Suprapubic skin (tissue), 4 donors: ENCODE results near the gene MRO. TPM values are rescaled to one million over a fixed set of nuclear protein-coding genes. Genes with fewer than 3 reads are reported as not detected.

ENCODE experiments used
- DNase-seq, 2 donors: peaks; one replicate each; pipeline ENCODE4 v3.0.0-alpha.2; 2019; ENCODE audit warnings: low spot score in 2 of 2
- H3K27ac ChIP-seq: fragments of 200-600 bp; sonication (generic); one replicate; pipeline ENCODE4 v1.5.1; 2019
- H3K27me3 ChIP-seq: fragments of 200-600 bp; sonication (generic); one replicate; pipeline ENCODE4 v1.5.1; 2019
- H3K36me3 ChIP-seq: fragments of 200-600 bp; sonication (generic); one replicate; pipeline ENCODE4 v1.5.1; 2019
- H3K4me1 ChIP-seq: fragments of 200-600 bp; sonication (generic); one replicate; pipeline ENCODE4 v1.5.1; 2019
- H3K4me3 ChIP-seq: fragments of 200-600 bp; sonication (generic); one replicate; pipeline ENCODE4 v1.5.1; 2019; ENCODE audit warnings: mild to moderate bottlenecking
- H3K9me3 ChIP-seq: fragments of 200-600 bp; sonication (generic); one replicate; pipeline ENCODE4 v1.5.1; 2019
- EP300 ChIP-seq: sonication (generic); formaldehyde crosslinking; IDR thresholded peaks from one replicate; pipeline ENCODE4 v1.6.1; 2017; ENCODE audit warnings: antibody characterized with exemption
- POLR2A ChIP-seq, 2 donors: fragments of 450-650 bp; IDR thresholded peaks; one replicate each; pipeline ENCODE4 v1.6.1; 2017; ENCODE audit warnings: antibody characterized with exemption in 2 of 2, mild to moderate bottlenecking in 2 of 2, moderate library complexity in 2 of 2
- POLR2AphosphoS5 ChIP-seq, 3 donors: sonication (generic); formaldehyde crosslinking; IDR thresholded peaks; one replicate each; pipeline ENCODE4 v1.6.1; 2017; ENCODE audit warnings: antibody characterized with exemption in 3 of 3
- WGBS: methylation state at CpG from one replicate; pipeline ENCODE4 v1.1.5; 2018; 5-methylcytosine and 5-hydroxymethylcytosine counted together
- total RNA-seq, 4 donors: library from RNA; depleted of rRNA; stranded (reverse); fragments of >200 nt; gene quantifications; one replicate each; pipeline ENCODE4 v1.1.0, GENCODE V29; 2016
- TF ChIP-seq, protein P1 (sequence below), 2 donors: fragments of 200-600 bp in 1 of 2; fragments of 450-650 bp in 1 of 2; sonication (generic) in 1 of 2; IDR thresholded peaks; one replicate each; pipeline ENCODE4 v1.5.1; 2016 to 2019; ENCODE audit warnings: antibody characterized with exemption in 2 of 2, mild to moderate bottlenecking in 1 of 2, moderate library complexity in 1 of 2

Gene MRO
- total RNA-seq, 4 donors from 2014 or later, result 0.26 to 0.59 TPM; not detected in 2

GRCh38 chr18:50826027-50826426, 6.2 kb upstream of the MRO start:
- no peak overlapping the region for H3K4me3 ChIP-seq
- peaks cover 1% of the 10 kb centered on the region for H3K4me1 ChIP-seq
- H3K27ac ChIP-seq, result no peak overlapping the region
- 81% methylated on average over 5 of the region's 5 CpGs for WGBS
- H3K27me3 ChIP-seq, result no peaks in the 10 kb centered on the region
- TF ChIP-seq, protein P1, sequence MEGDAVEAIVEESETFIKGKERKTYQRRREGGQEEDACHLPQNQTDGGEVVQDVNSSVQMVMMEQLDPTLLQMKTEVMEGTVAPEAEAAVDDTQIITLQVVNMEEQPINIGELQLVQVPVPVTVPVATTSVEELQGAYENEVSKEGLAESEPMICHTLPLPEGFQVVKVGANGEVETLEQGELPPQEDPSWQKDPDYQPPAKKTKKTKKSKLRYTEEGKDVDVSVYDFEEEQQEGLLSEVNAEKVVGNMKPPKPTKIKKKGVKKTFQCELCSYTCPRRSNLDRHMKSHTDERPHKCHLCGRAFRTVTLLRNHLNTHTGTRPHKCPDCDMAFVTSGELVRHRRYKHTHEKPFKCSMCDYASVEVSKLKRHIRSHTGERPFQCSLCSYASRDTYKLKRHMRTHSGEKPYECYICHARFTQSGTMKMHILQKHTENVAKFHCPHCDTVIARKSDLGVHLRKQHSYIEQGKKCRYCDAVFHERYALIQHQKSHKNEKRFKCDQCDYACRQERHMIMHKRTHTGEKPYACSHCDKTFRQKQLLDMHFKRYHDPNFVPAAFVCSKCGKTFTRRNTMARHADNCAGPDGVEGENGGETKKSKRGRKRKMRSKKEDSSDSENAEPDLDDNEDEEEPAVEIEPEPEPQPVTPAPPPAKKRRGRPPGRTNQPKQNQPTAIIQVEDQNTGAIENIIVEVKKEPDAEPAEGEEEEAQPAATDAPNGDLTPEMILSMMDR (IDR thresholded peaks at IDR 0.05), result no peak
- TF ChIP-seq POLR2A (IDR thresholded peaks at IDR 0.05), result no peak
- TF ChIP-seq POLR2AphosphoS5 (IDR thresholded peaks at IDR 0.05), result no peak
- TF ChIP-seq EP300, result no peak
- DNase-seq, result no peak
- no peaks in the 10 kb centered on the region for H3K36me3 ChIP-seq
- no peaks in the 10 kb centered on the region for H3K9me3 ChIP-seq

DNA sequence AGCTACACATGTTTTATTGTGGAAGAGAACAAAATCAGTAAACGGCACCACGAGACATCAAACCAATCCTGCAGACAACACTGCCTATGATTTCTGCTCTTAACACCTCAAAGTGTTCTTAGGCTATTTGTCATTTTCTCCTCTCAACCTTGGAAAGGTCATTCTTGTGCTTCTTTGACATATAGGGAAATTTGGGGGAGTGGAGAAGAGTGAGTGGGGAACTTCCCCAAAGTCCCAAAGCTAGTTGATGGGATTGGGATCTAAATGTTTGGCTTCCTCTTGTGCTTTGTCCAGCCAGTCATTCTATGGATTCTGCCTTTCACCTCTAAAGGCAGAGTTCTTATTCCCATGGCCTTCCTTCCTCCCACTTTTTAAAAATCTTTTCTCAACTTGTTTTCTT, 5.8 kb upstream of the MRO start:
- DNase-seq, result no peak
- TF ChIP-seq EP300 (no peak), POLR2A (IDR thresholded peaks at IDR 0.05) (no peak), POLR2AphosphoS5 (IDR thresholded peaks at IDR 0.05) (no peak)
- TF ChIP-seq, protein P1 (IDR thresholded peaks at IDR 0.05), result no peak
- peaks cover 6% of the 10 kb centered on the region for H3K4me1 ChIP-seq
- WGBS, result 95% methylated on average over 2 of the region's 2 CpGs
- H3K27ac ChIP-seq, result no peak overlapping the region
- H3K9me3 ChIP-seq, result no peaks in the 10 kb centered on the region
- no peaks in the 10 kb centered on the region for H3K36me3 ChIP-seq
- no peak overlapping the region for H3K4me3 ChIP-seq
- no peaks in the 10 kb centered on the region for H3K27me3 ChIP-seq

DNA sequence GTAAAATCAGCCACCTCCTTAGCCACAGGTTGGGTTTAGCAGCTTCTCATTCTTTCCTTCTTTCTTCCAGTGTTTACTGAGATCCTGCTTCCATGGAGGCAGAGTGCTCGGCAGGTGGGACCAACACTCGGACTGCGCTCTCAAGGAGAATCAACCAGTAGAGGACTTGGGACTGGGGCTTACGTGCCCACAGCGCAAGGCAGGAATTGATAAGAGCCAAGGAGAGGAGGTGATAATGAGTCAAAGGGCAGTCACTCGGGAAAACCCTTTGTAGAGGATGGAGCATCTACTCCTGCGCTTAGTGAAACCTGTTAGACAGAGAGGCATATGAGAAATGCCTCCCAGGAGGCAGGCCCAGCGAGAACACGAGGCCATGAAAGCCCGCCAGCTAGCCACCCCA, 2.9 kb upstream of the MRO start:
- Histone ChIP-seq H3K4me1 (peaks cover 30% of the 10 kb centered on the region), H3K9me3 (no peaks in the 10 kb centered on the region), H3K36me3 (no peaks in the 10 kb centered on the region), H3K27ac (no peak overlapping the region), H3K4me3 (no peak overlapping the region), H3K27me3 (no peaks in the 10 kb centered on the region)
- TF ChIP-seq, protein P1 (IDR thresholded peaks at IDR 0.05), result no peak
- no peak for TF ChIP-seq POLR2AphosphoS5 (IDR thresholded peaks at IDR 0.05)
- TF ChIP-seq POLR2A (IDR thresholded peaks at IDR 0.05), result no peak
- no peak for TF ChIP-seq EP300
- DNase-seq, result no peak
- WGBS, result 93% methylated on average over 10 of the region's 10 CpGs

DNA sequence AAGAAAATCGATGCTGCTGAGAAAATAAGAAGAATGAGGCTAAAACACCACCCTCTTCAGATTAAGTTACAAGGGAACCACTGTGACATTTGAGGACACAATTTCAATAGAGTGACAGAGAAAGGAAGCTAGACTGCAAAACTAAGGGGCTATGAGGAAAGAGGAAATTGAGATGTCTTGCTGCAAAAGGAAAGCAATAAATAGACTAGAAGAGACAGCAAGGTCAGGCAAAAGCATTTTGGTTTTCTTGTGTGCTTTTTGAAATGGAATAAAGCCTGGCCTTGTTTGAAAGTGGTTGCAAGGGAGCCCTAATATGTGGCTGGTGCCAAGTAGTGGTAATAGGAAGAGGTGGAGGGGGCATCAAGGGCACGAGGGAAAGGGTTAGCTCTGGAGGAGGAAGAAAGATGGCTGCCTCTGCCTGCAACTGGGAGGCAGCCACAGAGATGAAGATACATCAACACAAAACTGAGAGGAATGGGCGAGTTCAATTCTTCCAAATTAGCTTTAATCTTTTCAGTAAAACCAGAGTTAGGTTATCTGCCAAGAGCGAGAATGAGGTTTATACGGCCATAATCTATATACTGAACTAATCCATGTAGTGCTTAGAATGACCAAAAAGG, 1.2 kb upstream of the MRO start:
- no peak overlapping the region for H3K27ac ChIP-seq
- H3K27me3 ChIP-seq, result no peaks in the 10 kb centered on the region
- no peak for TF ChIP-seq EP300
- TF ChIP-seq POLR2A (IDR thresholded peaks at IDR 0.05), result no peak
- TF ChIP-seq, protein P1 (IDR thresholded peaks at IDR 0.05), result no peak
- TF ChIP-seq POLR2AphosphoS5 (IDR thresholded peaks at IDR 0.05), result no peak
- H3K4me3 ChIP-seq, result no peak overlapping the region
- 66% methylated on average over 5 of the region's 5 CpGs for WGBS
- H3K4me1 ChIP-seq, result peaks cover 33% of the 10 kb centered on the region
- no peak for DNase-seq
- H3K9me3 ChIP-seq, result no peaks in the 10 kb centered on the region
- no peaks in the 10 kb centered on the region for H3K36me3 ChIP-seq

DNA sequence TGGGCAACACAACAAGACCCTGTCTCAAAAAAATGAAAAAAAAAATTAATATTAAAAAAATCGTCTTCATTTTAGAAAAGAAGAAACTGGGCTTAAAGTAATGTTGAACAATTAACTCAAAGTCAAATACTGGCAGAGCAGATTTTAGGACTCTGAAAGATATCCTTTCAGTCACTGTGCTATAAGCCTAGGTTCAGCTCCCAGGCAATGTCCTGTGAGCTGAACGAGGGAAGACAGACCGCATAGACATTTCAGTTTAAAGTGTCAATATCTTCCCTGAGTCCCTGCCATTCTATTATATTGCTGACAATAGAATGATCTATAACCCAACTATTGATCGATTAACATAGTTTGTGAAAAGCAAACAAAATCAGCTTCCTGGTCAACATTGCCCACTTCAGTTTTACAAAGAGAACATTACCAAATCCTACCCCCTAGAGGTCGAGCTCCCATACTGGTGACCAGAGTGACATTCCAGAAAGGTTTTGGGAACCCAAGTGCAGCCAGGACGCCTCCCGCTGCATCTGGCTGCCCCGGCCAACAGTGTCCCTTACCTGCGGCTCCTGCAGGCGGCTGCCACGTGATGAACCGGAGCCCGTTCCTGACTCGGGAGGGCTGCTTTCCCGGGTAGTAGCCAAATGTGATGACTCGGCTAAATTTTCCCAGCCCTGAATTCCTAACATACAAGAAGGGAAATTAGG, 639 bp downstream of the MRO start:
- Histone ChIP-seq H3K27ac (no peak overlapping the region), H3K9me3 (no peaks in the 10 kb centered on the region), H3K4me1 (peaks cover 33% of the 10 kb centered on the region), H3K27me3 (no peaks in the 10 kb centered on the region), H3K36me3 (no peaks in the 10 kb centered on the region), H3K4me3 (peak overlapping the region; percentile 41)
- no peak for DNase-seq
- TF ChIP-seq EP300 (no peak), POLR2AphosphoS5 (IDR thresholded peaks at IDR 0.05) (no peak), POLR2A (IDR thresholded peaks at IDR 0.05) (no peak)
- TF ChIP-seq, protein P1 (IDR thresholded peaks at IDR 0.05), result no peak
- WGBS, result 25% methylated on average over 9 of the region's 16 CpGs
